Suprapubic skin (tissue), 4 donors: ENCODE results near the gene AZU1.

Experiments used
- CTCF ChIP-seq, 2 donors: fragments of 200-600 bp in 1 of 2; fragments of 450-650 bp in 1 of 2; sonication (generic) in 1 of 2; IDR thresholded peaks; one replicate each; pipeline ENCODE4 v1.5.1; 2016 to 2019; ENCODE audit warnings: antibody characterized with exemption in 2 of 2, mild to moderate bottlenecking in 1 of 2, moderate library complexity in 1 of 2
- EP300 ChIP-seq: sonication (generic); formaldehyde crosslinking; IDR thresholded peaks from one replicate; pipeline ENCODE4 v1.6.1; 2017; ENCODE audit warnings: antibody characterized with exemption
- POLR2A ChIP-seq, 2 donors: fragments of 450-650 bp; IDR thresholded peaks; one replicate each; pipeline ENCODE4 v1.6.1; 2017; ENCODE audit warnings: antibody characterized with exemption in 2 of 2, mild to moderate bottlenecking in 2 of 2, moderate library complexity in 2 of 2
- POLR2AphosphoS5 ChIP-seq, 3 donors: sonication (generic); formaldehyde crosslinking; IDR thresholded peaks; one replicate each; pipeline ENCODE4 v1.6.1; 2017; ENCODE audit warnings: antibody characterized with exemption in 3 of 3

DNA sequence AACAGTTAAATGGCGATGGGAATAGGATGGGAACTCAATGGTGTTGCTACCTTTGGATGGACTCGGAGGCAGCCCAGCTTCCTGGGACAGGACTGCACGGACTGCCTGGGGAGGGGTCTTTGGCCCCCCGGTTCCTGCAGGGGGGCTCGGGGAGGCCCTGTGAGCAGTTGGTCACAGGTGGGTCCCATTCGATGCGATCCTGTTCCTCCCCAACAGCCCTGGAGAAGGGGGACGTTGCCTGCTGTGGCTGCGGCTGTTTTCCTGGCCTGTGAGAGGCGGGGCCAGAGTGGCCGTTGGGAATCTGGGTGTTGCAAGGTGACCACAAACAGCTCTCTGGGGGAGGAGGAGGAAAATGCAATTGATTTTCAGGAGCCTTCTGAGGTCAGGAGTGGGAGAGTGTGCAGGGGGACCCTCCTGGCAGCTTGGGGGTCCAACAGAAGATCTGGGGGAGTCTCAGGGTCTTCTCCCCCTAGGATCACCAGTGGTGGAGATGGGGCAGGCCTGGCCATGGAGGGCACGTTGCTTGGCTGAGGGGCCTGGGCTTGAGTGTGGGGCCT lies 4.0 kb upstream of the AZU1 start:
- TF ChIP-seq CTCF (IDR thresholded peaks at IDR 0.05): no peak
- no peak for TF ChIP-seq POLR2AphosphoS5 (IDR thresholded peaks at IDR 0.05)
- TF ChIP-seq POLR2A (IDR thresholded peaks at IDR 0.05): no peak
- TF ChIP-seq EP300: no peak
